ENCODE data around the gene SMIM36. TPM values are rescaled to one million over a fixed set of nuclear protein-coding genes. Genes with fewer than 3 reads are reported as not detected.
"Not testable (repeated sequence)": the region's sequence is repeated elsewhere in the genome, so short reads cannot be mapped to it uniquely, and the experiment has no call there.

The SMIM36 gene
- total RNA-seq, 2 experiments from 2014 or later = not detected

DNA sequence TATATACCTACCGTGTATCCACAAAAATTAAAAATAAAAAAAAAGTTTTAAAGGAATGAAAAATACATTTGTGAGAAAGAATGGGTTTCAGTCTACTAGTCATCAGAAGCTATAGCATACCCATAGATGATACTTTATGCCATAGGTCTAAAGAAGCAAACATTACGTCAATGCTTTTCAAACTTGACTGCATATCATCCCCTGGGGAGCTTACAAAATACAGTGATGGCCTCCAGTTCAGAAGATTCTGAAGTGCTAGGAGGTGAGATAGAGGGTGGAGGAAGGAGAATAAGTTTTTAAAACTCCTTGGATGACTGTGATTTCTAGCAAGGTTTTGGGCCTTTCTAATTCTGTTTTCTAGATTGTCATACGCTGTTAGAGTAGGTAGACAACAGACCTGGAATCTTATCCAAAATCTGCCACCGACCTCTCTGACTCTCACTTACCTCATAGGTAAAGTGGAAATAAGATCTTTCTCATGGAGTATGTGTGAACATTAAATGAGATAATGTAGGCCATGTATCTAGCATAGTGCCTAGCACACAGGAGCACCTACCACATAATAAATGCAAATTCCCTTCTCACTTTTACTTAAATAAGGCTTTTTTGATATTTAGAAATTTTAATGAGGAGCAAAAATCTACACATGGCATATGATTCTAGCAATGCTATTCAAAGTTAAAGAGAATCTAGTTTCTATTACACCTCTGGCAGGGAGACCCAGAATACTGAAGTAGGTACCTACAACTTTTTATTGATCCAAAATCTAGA is 102.0 kb downstream of the SMIM36 start:
- DNase-seq (no peak), ATAC-seq (no peak)
- no peak for TF ChIP-seq CTCF (IDR thresholded peaks at IDR 0.05)
- Mint-ChIP-seq H3K9me3 (no peaks in the 10 kb centered on the region), H3K27me3 (no peaks in the 10 kb centered on the region), H3K4me3 (no peak overlapping the region), H3K36me3 (ENCODE audit: low read depth) (peaks cover 64% of the 10 kb centered on the region), H3K4me1 (ENCODE audit: low read depth) (peaks cover 6% of the 10 kb centered on the region), H3K27ac (no peak overlapping the region)
- ChIA-PET CTCF (no interaction called here), POLR2A (interaction anchor here (0.7 kb wide), 1 partner anchor 12 kb away, joined by 3 read pairs; no protein-coding TSS in a partner anchor)
- intact Hi-C loops (cut with micrococcal nuclease) = no loop called here

- Mint-ChIP-seq H3K27me3 (no peaks in the 10 kb centered on the region), H3K9me3 (no peaks in the 10 kb centered on the region), H3K36me3 (ENCODE audit: low read depth) (peaks cover 59% of the 10 kb centered on the region), H3K4me1 (ENCODE audit: low read depth) (no peaks in the 10 kb centered on the region), H3K4me3 (no peak overlapping the region), H3K27ac (no peak overlapping the region)
- POLR2A ChIA-PET = no interaction called here
- intact Hi-C loops (cut with micrococcal nuclease) = no loop called here
- CTCF ChIA-PET = interaction anchor here (0.8 kb wide), 1 partner anchor 106 kb away, joined by 4 read pairs; no protein-coding TSS in a partner anchor
- no peak for DNase-seq
- no peak for ATAC-seq
- TF ChIP-seq CTCF (IDR thresholded peaks at IDR 0.05) = no peak
Measured at GRCh38 chr17:55407641-55408566, 103.3 kb downstream of the SMIM36 start.

- CTCF ChIA-PET = interaction anchor here (1.3 kb wide), 1 partner anchor 109 kb away, joined by 5 read pairs; no protein-coding TSS in a partner anchor
Measured at GRCh38 chr17:55405600-55405999, 105.7 kb downstream of the SMIM36 start.

DNA sequence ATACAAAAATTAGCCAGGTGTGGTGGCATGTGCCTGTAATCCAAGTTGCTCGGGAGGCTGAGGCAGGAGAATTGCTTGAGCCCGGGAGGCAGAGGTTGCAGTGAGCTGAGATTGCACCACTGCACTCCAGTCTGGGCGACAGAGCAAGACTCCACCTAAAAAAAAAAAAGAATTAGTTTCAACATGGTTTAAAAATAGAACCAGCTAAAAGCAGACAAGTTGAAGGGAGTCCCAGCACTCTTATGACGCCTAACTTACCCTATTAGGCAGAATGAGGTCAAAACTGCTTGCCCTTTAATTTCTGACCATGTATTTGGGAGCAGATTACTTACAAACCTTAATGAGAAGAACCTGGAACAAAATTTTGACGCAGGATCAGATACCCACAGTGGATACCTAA is 107.1 kb downstream of the SMIM36 start:
- not testable (repeated sequence) for H3K4me1 Mint-ChIP-seq (ENCODE audit: low read depth); DNase-seq

More at GRCh38 chr17:55405600-55405999, 105.7 kb downstream of the SMIM36 start:
- Mint-ChIP-seq H3K27me3 (no peaks in the 10 kb centered on the region), H3K4me1 (ENCODE audit: low read depth) (no peaks in the 10 kb centered on the region), H3K27ac (no peak overlapping the region), H3K36me3 (ENCODE audit: low read depth) (peaks cover 55% of the 10 kb centered on the region), H3K9me3 (no peaks in the 10 kb centered on the region), H3K4me3 (no peak overlapping the region)
- ATAC-seq (no peak), DNase-seq (no peak)
- intact Hi-C loops (cut with micrococcal nuclease) = no loop called here
- POLR2A ChIA-PET = no interaction called here
- no peak for TF ChIP-seq CTCF (IDR thresholded peaks at IDR 0.05)

DNA sequence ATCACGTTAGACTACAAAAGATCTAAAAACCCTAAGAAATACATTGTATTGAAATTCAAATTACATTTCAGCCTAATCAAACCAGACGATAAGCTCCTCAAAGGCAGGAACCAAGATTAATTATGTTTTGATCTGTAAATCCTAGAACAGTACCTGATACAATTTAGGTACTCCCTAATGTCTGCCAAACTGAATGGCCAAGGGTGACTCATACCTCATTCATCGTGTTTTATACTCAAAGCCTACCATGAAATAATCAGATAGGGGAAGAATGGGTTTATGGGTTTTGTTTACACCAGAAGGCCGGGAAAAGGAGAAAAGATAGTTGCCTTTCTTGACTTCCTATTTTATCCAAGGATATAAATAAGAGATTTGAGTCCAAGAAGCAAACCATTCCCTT is 108.9 kb downstream of the SMIM36 start:
- CTCF ChIA-PET = no interaction called here
- no peak for DNase-seq
- no peak overlapping the region for H3K4me3 Mint-ChIP-seq
- POLR2A ChIA-PET = no interaction called here
- TF ChIP-seq CTCF (IDR thresholded peaks at IDR 0.05) = no peak
- H3K4me1 Mint-ChIP-seq (ENCODE audit: low read depth) = no peaks in the 10 kb centered on the region
- H3K27me3 Mint-ChIP-seq = no peaks in the 10 kb centered on the region
- H3K27ac Mint-ChIP-seq = no peak overlapping the region
- no peaks in the 10 kb centered on the region for H3K9me3 Mint-ChIP-seq
- intact Hi-C loops (cut with micrococcal nuclease) = no loop called here
- no peak for ATAC-seq
- peaks cover 42% of the 10 kb centered on the region for H3K36me3 Mint-ChIP-seq (ENCODE audit: low read depth)

More for the DNA sequence above, 107.1 kb downstream of the SMIM36 start:
- CTCF ChIA-PET = interaction anchor here (0.6 kb wide), 1 partner anchor 1054 kb away, joined by 3 read pairs; no protein-coding TSS in a partner anchor
- H3K9me3 Mint-ChIP-seq; H3K27me3 Mint-ChIP-seq; ATAC-seq; H3K4me3 Mint-ChIP-seq; H3K27ac Mint-ChIP-seq; intact Hi-C loops (cut with micrococcal nuclease); POLR2A ChIA-PET: not testable (repeated sequence)
- peaks cover 43% of the 10 kb centered on the region for H3K36me3 Mint-ChIP-seq (ENCODE audit: low read depth)

Other genes with a start within 250 kb of the SMIM36 start
- gene HLF, start 246.5 kb downstream of the SMIM36 start, total RNA-seq = under 1 TPM; 0.25 to 0.72 TPM
- 10 to 100 TPM; 27.0 to 39.3 TPM for gene MMD, start 89.6 kb downstream of the SMIM36 start, total RNA-seq
- gene TMEM100, start 211.4 kb upstream of the SMIM36 start, total RNA-seq = not detected
- 1 to 10 TPM; 6.6 to 7.7 TPM for gene PCTP, start 239.6 kb upstream of the SMIM36 start, total RNA-seq

All from activated CD8-positive, alpha-beta T cell treated with anti-CD3 and anti-CD28 coated beads for 36 hours (primary cell).